HS-27A (cell line): Measurements from ENCODE around the gene EIPR1.

Source experiments
- DNase-seq: peaks from one replicate; pipeline ENCODE4 v3.0.0-alpha.2; 2012; ENCODE audit warnings: low read depth, missing footprints

The EIPR1 gene

DNA sequence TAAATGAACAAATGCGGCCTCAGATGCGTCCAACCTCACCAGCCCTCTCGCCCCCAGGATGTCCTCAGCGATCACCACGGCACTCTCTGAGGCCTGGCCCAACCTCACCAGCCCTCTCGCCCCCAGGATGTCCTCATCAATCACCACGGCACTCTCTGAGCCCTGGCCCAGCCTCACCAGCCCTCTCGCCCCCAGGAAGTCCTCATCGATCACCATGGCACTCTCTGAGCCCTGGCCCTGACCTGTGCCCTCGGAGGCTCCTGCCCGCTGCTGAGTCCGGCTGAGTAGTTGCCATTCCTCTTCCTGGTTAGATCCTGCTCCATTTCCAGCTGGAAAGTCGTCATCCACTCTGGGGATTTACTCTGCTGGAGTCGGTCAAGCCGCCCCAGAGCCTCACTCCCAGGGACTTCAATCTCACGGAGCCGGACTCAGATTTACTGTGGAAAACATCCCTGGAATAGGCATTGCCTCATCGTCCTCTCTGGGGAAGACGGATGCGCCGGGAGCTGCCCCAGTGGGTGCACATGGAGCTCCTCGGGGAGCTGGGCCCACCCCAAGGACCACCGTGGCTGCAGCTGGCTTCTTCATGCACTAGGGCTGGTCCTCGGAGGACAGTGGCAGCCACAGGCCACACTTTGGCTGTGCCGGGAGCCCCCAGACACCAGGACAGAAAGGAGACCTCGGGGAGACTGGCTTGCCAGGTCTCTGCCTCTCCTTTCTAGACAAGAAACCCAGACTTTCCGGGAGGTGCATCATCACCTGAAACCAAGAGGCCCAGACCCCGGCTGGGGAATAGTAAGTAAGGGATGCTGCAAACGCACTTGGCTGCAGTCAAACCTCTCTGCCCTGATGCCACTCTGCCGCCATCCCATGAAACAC lies 230.6 kb downstream of the EIPR1 start:
- DNase-seq, result no peak

GRCh38 chr2:3146175-3146574 lies 231.4 kb downstream of the EIPR1 start:
- DNase-seq, result no peak

GRCh38 chr2:3145471-3146021 lies 232.1 kb downstream of the EIPR1 start:
- DNase-seq, result no peak

GRCh38 chr2:3144856-3145255 lies 232.8 kb downstream of the EIPR1 start:
- DNase-seq, result no peak

DNA sequence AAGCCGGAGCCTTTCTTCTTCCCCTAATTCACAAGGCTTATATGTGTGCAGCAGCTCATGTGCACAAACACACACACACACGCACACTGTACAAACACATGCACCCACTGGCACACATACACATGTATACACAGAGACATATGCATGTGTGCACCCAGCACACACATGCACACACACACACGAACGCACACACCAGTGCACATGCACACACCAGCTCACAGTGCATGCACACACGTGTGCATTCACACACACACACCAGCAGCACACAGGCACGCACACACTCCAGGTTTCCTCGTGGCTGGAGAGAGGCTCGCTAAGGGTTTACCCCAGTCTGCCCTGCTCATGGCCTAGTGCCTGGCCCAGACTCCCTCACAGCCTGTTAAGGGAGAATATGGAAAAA lies 234.0 kb downstream of the EIPR1 start:
- no peak for DNase-seq

DNA sequence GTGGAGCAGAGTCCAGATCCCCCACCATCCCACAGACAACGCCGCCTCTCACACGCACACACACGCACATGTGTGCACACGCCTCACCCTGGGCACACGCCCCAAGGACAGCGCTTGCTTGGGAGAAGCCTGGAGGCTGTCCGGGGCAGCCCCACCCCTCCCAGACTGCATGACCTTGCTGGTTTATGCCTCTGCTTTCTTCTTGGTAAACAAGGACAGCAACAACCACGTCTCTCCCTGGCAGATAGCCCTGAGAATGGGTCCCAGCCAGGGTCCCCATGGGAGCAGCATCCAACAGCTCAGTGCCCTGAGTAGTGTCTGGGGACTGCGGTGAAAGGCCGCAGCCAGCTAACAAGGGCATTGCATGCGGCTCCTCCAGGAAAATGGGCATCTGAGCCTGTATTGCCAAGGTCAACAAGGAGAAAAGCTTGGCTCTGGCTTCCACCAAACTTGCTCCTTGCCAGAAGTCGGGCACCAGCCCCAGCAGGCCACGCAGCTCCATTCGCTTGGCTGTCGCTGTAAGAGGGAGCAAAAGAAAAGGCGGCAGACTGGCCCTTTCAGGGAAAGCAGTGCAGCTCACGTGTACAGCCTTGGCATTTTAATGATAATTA lies 234.6 kb downstream of the EIPR1 start:
- no peak for DNase-seq

DNA sequence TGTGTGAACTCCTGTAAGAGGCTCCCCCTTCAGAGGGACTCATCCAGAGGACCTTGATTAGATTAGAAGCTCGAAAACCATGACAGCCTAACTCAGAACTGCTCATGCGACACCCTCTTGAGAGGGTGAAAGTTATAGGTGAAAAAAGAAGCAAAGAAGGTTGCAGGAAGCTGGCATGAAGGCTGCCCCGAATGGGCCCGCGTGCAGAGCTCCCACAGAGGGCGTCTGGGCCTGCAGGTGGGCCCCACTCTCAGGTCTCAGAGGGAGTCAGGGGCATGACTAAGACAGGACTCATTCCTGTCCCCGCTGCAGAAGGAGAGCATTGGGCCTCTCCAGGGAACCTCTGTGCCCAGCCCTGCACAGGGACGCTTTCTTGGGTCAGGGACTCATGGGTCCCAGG lies 235.4 kb downstream of the EIPR1 start:
- no peak for DNase-seq

DNA sequence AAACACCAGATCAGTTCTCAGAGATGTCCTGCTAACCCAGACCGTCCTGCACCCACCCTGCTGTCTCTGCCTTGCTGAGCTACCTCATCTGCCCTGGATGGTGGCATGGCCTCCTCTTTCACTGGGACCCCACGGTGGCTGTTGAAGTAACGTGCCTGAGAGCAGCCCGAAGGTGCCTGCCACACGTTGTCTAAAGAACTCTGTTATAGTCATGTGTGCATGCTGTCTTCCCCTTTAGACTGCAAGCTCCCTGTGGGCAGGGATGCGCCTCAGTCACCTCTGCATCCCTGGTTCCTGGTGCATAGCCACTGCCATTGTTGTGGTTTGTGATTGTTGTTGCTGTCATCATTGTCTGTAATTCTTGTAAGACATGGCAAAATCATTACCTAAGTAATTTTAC lies 235.9 kb downstream of the EIPR1 start:
- no peak for DNase-seq

DNA sequence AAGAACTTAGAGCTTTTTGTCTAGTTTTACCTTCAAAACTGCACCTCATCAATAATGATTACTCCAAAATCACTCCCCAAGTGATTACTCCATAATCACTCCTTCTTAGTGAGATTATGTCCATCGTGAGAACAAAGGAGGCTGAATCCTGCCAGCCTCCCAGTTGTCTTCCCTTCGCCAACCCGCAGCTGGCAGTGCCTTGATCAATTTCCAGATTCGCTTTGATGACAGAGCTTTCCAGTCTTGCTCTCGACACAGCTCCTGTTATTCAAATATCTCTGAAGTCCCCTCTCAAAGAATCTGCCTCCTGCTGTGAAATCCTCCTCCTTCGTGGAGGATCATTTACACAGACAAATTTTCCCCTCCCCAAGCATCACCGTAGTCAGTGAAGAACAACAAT lies 237.7 kb downstream of the EIPR1 start:
- no peak for DNase-seq
